Measurements from ENCODE around the gene CCDC178. TPM values are rescaled to one million over a fixed set of nuclear protein-coding genes. Genes with fewer than 3 reads are reported as not detected.
A peak's percentile ranks its signal among the peaks of the same experiment; 100 is the strongest.

CCDC178 gene
- total RNA-seq, 4 donors from 2014 or later = 0.73 to 1.1 TPM; not detected in 2

- peak overlapping the region in 1 of 4 donors; percentile 7 for H3K4me3 ChIP-seq
- intact Hi-C loops (cut with DNase I) = no loop called here
- no peak overlapping the region for H3K27ac ChIP-seq
- H3K27me3 ChIP-seq = no peaks in the 10 kb centered on the region
- no peaks in the 10 kb centered on the region for H3K4me1 ChIP-seq
- no peak for DNase-seq
- no peaks in the 10 kb centered on the region for H3K36me3 ChIP-seq
- no peaks in the 10 kb centered on the region for H3K9me3 ChIP-seq
- no peak for TF ChIP-seq POLR2A (IDR thresholded peaks at IDR 0.05)
- TF ChIP-seq, protein P1, sequence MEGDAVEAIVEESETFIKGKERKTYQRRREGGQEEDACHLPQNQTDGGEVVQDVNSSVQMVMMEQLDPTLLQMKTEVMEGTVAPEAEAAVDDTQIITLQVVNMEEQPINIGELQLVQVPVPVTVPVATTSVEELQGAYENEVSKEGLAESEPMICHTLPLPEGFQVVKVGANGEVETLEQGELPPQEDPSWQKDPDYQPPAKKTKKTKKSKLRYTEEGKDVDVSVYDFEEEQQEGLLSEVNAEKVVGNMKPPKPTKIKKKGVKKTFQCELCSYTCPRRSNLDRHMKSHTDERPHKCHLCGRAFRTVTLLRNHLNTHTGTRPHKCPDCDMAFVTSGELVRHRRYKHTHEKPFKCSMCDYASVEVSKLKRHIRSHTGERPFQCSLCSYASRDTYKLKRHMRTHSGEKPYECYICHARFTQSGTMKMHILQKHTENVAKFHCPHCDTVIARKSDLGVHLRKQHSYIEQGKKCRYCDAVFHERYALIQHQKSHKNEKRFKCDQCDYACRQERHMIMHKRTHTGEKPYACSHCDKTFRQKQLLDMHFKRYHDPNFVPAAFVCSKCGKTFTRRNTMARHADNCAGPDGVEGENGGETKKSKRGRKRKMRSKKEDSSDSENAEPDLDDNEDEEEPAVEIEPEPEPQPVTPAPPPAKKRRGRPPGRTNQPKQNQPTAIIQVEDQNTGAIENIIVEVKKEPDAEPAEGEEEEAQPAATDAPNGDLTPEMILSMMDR (IDR thresholded peaks at IDR 0.05) = no peak
- 40 to 48% methylated on average over 10 of the region's 10 CpGs for WGBS, 2 donors
These were observed 533.8 kb downstream of the CCDC178 start for GRCh38 chr18:32906506-32907310.

DNA sequence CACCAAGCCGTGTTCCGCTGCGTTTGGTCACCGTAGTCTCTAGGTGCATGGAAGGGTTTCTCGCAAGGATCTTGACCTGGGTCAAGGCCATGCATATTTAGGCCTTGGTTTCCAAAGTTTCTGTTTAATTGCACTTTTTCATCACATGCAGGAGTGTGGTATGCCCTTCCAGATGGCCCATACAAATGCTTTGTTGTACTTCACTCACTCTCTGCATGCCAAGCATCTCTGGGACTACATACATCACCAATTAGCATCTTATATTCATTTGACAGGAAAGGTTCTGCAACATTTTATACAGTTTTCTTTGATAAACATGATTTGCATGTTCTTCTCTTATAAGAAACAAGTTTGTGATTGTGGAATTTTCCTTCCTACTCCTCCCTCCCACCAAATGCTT, 534.9 kb downstream of the CCDC178 start:
- Histone ChIP-seq H3K27ac (no peak overlapping the region), H3K27me3 (no peaks in the 10 kb centered on the region), H3K9me3 (no peaks in the 10 kb centered on the region), H3K4me1 (no peaks in the 10 kb centered on the region), H3K36me3 (no peaks in the 10 kb centered on the region), H3K4me3 (no peak overlapping the region)
- 94 to 96% methylated on average over 5 of the region's 5 CpGs for WGBS, 2 donors
- DNase-seq = no peak
- no peak for TF ChIP-seq POLR2A (IDR thresholded peaks at IDR 0.05)
- TF ChIP-seq, protein P1 (IDR thresholded peaks at IDR 0.05) = no peak
- intact Hi-C loops (cut with DNase I) = no loop called here

DNA sequence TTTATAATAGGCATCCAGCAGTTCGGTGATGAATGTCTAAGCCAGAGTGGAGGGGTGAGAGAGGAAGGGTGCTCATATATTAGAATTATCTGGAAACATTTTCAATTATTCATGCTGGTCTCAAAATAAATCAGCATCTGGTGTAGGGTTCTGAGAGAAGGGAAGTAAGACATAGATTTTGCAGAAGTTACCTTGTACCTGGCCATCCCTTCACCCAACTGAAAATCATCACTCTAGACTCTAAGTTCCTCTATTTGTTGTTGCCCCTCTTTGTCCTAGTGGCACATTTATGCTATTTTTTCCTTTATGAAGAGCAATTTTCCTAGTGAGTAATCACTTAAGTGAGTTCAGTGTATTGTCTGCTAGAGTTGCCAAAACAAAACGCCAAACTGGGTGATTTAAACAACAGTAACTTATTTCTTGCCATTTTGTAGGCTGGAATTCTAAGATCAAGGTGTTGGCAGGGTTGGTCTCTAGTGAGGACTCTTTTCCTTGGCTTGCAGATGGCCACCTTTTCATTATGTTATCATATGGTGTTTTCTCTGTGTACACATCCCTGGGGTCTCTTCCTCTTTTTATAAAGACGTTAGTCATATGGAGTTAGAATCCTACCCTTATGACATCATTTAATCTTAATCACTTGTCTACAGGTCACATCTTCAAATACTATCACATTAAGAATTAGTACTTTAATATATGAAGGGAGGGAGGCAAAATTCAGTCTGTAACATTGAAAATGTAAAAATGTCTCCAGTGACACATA, 537.8 kb downstream of the CCDC178 start:
- intact Hi-C loops (cut with DNase I) = no loop called here
- Histone ChIP-seq H3K9me3 (no peaks in the 10 kb centered on the region), H3K27ac (no peak overlapping the region), H3K36me3 (no peaks in the 10 kb centered on the region), H3K4me3 (no peak overlapping the region), H3K27me3 (no peaks in the 10 kb centered on the region), H3K4me1 (no peaks in the 10 kb centered on the region)
- no peak for DNase-seq
- 54 to 58% methylated on average over 3 of the region's 3 CpGs for WGBS, 2 donors
- no peak for TF ChIP-seq POLR2A (IDR thresholded peaks at IDR 0.05)
- TF ChIP-seq, protein P1 (IDR thresholded peaks at IDR 0.05) = no peak

GRCh38 chr18:32899819-32900218, 540.7 kb downstream of the CCDC178 start:
- Histone ChIP-seq H3K36me3 (no peaks in the 10 kb centered on the region), H3K4me3 (no peak overlapping the region), H3K9me3 (peaks cover 0 to 9% (median 0%) of the 10 kb centered on the region in 3 donors), H3K27ac (no peak overlapping the region), H3K27me3 (no peaks in the 10 kb centered on the region), H3K4me1 (no peaks in the 10 kb centered on the region)
- WGBS, 2 donors = 66 to 73% methylated on average over 3 of the region's 3 CpGs
- intact Hi-C loops (cut with DNase I) = no loop called here
- TF ChIP-seq, protein P1 (IDR thresholded peaks at IDR 0.05) = no peak
- TF ChIP-seq POLR2A (IDR thresholded peaks at IDR 0.05) = no peak
- DNase-seq = no peak

Data from esophagus squamous epithelium (tissue), 5 donors.